Esophagus muscularis mucosa (tissue), 4 donors: Measurements from ENCODE around the gene ADAMTSL1.

Experiments
- EP300 ChIP-seq: sonication (generic); formaldehyde crosslinking; IDR thresholded peaks from one replicate; pipeline ENCODE4 v1.6.1; 2017; ENCODE audit warnings: antibody characterized with exemption
- POLR2A ChIP-seq: fragments of 450-650 bp; IDR thresholded peaks from one replicate; pipeline ENCODE4 v1.6.1; 2017; ENCODE audit warnings: antibody characterized with exemption, moderate library complexity, mild to moderate bottlenecking, low read depth
- POLR2AphosphoS5 ChIP-seq, 2 donors: sonication (generic); formaldehyde crosslinking; IDR thresholded peaks; one replicate each; pipeline ENCODE4 v1.6.1; 2017; ENCODE audit warnings: antibody characterized with exemption in 2 of 2
- TF ChIP-seq, protein P1 (sequence below), 3 experiments: fragments of 200-600 bp in 2 of 3; fragments of 450-650 bp in 1 of 3; sonication (generic) in 2 of 3; IDR thresholded peaks; one replicate each; pipeline ENCODE4 v1.5.1; 2017 to 2019; ENCODE audit warnings: antibody characterized with exemption in 3 of 3, mild to moderate bottlenecking in 2 of 3, moderate library complexity in 1 of 3

DNA sequence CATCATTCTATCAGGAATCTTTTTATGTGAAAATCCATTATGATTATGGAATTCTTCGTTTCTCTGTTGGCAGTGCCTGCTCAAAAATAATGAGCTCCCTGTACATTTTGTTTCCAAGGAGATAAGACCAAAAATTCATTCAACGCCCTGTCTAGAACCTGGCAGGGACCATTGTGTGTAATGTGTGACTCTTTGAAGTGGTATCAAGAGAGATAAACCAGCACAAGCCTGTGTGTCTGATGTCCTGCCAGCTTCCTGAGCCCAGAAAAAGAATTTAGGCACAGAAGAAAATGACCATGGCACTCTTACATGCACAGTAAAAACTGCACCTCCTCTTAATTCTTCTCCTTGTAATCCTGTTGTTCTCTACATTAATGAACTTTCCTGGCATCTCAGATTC is 381.7 kb downstream of the ADAMTSL1 start:
- TF ChIP-seq POLR2A: no peak
- no peak for TF ChIP-seq POLR2AphosphoS5 (IDR thresholded peaks at IDR 0.05)
- TF ChIP-seq, protein P1, sequence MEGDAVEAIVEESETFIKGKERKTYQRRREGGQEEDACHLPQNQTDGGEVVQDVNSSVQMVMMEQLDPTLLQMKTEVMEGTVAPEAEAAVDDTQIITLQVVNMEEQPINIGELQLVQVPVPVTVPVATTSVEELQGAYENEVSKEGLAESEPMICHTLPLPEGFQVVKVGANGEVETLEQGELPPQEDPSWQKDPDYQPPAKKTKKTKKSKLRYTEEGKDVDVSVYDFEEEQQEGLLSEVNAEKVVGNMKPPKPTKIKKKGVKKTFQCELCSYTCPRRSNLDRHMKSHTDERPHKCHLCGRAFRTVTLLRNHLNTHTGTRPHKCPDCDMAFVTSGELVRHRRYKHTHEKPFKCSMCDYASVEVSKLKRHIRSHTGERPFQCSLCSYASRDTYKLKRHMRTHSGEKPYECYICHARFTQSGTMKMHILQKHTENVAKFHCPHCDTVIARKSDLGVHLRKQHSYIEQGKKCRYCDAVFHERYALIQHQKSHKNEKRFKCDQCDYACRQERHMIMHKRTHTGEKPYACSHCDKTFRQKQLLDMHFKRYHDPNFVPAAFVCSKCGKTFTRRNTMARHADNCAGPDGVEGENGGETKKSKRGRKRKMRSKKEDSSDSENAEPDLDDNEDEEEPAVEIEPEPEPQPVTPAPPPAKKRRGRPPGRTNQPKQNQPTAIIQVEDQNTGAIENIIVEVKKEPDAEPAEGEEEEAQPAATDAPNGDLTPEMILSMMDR (IDR thresholded peaks at IDR 0.05): no peak
- TF ChIP-seq EP300: no peak
